Progenitor cell of endocrine pancreas (in vitro differentiated cells): Measurements from ENCODE around the gene TMEM176B. TPM values are rescaled to one million over a fixed set of nuclear protein-coding genes. Genes with fewer than 3 reads are reported as not detected.

Experiments
- DNase-seq: peaks from one replicate; pipeline ENCODE4 v3.0.0; 2021; ENCODE audit warnings: low spot score; ENCODE audit not compliant: unreplicated experiment
- H3K27ac Mint-ChIP-seq: 2 replicates; pipeline ENCODE4 v1.8.0; 2021; ENCODE audit warnings: mild to moderate bottlenecking, moderate library complexity, mixed read lengths
- H3K27me3 Mint-ChIP-seq: 2 replicates; pipeline ENCODE4 v1.8.0; 2021; ENCODE audit warnings: mixed read lengths
- H3K36me3 Mint-ChIP-seq: 2 replicates; pipeline ENCODE4 v1.8.0; 2022; ENCODE audit warnings: mixed read lengths; ENCODE audit not compliant: insufficient read depth
- H3K4me1 Mint-ChIP-seq: 2 replicates; pipeline ENCODE4 v1.8.0; 2021; ENCODE audit warnings: low read depth, mixed read lengths
- H3K4me3 Mint-ChIP-seq: 2 replicates; pipeline ENCODE4 v1.8.0; 2021; ENCODE audit warnings: low read depth, mild to moderate bottlenecking, moderate library complexity, mixed read lengths
- H3K9me3 Mint-ChIP-seq: 2 replicates; pipeline ENCODE4 v1.8.0; 2021; ENCODE audit warnings: low read depth, mixed read lengths
- total RNA-seq: library from RNA; stranded (reverse); gene quantifications from 2 replicates; pipeline ENCODE4 v1.2.1, GENCODE V29; 2021
- TF ChIP-seq, protein P1 (sequence below): fragments of 200-600 bp; sonication (generic); IDR thresholded peaks from one replicate; pipeline ENCODE4 v1.5.0; 2021; ENCODE audit warnings: antibody characterized with exemption, mild to moderate bottlenecking; ENCODE audit not compliant: unreplicated experiment

The TMEM176B gene
- total RNA-seq, 1 donor from 2014 or later: 8.9 TPM

DNA sequence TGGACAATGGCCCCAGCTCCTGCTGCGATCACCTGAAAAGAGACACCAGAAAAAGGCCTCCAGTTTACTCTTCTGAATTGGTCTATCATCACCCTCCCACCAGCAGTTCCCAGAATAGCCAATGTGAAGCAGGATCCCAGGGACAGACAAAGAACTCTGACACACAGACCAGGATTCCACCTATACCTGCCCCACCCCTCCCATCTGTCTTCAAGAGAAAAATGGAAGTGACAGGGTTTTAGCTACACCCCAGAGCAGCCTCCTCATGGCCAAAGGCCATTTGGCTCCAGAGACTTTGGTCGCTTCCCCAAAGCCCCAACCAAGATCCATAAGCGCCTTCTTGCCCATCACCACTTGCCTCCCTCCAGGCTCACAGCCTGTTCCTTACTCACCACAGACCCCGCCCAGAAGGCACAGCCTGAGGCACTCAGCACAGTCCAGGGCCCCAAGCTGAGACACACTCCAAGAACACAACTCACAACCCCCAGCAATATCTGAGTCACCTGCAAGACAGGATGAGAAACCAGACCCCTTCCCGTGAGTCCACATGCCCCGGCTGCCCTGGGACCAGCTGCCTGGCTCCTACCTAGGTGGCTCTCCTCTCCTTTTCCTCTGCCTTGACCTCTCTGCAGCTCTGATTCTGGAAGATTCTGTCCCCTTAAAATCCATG, 6.5 kb downstream of the TMEM176B start:
- peaks cover 16% of the 10 kb centered on the region for H3K27me3 Mint-ChIP-seq
- TF ChIP-seq, protein P1, sequence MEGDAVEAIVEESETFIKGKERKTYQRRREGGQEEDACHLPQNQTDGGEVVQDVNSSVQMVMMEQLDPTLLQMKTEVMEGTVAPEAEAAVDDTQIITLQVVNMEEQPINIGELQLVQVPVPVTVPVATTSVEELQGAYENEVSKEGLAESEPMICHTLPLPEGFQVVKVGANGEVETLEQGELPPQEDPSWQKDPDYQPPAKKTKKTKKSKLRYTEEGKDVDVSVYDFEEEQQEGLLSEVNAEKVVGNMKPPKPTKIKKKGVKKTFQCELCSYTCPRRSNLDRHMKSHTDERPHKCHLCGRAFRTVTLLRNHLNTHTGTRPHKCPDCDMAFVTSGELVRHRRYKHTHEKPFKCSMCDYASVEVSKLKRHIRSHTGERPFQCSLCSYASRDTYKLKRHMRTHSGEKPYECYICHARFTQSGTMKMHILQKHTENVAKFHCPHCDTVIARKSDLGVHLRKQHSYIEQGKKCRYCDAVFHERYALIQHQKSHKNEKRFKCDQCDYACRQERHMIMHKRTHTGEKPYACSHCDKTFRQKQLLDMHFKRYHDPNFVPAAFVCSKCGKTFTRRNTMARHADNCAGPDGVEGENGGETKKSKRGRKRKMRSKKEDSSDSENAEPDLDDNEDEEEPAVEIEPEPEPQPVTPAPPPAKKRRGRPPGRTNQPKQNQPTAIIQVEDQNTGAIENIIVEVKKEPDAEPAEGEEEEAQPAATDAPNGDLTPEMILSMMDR: no peak
- DNase-seq: no peak
- no peaks in the 10 kb centered on the region for H3K4me1 Mint-ChIP-seq
- H3K36me3 Mint-ChIP-seq: no peaks in the 10 kb centered on the region
- H3K4me3 Mint-ChIP-seq: no peak overlapping the region
- H3K27ac Mint-ChIP-seq: no peak overlapping the region
- H3K9me3 Mint-ChIP-seq: peaks cover 1% of the 10 kb centered on the region

DNA sequence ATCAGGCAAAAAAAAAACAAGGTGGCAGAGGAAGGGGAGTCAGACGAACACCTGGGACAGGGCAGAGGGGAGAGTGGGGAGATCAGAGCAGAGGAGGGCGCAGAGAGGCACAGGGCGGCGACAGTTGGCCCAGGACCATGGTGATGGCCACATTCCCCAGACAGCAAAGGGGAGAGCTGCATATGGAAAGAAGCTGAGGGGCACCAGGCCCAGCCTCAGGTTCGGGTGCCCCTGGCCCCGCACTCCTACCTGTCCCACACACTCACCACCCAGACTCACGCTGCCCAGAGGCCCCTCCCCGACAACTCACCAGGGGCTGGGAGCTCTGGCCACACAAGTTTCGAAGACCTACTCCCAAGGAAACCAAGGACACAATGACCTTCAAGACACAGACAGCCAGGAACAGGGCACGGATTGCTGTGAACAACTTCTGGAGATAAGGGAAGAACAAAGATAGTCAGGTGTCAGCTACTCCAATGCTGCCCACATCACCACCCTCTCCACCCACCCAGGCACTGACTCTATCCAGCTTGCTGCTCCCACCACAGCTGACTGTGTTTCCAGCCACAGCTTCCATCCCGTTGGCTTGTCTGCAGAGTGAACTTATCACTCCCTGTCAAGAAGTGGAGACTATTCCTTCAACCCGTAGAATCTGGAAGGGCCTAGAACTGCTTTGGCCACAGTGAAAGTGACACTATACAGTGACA, 8.3 kb downstream of the TMEM176B start:
- H3K27me3 Mint-ChIP-seq: peaks cover 5% of the 10 kb centered on the region
- no peak for DNase-seq
- TF ChIP-seq, protein P1: no peak
- H3K27ac Mint-ChIP-seq: no peak overlapping the region
- H3K4me3 Mint-ChIP-seq: no peak overlapping the region
- H3K9me3 Mint-ChIP-seq: no peaks in the 10 kb centered on the region
- no peaks in the 10 kb centered on the region for H3K36me3 Mint-ChIP-seq
- H3K4me1 Mint-ChIP-seq: peaks cover 2% of the 10 kb centered on the region

DNA sequence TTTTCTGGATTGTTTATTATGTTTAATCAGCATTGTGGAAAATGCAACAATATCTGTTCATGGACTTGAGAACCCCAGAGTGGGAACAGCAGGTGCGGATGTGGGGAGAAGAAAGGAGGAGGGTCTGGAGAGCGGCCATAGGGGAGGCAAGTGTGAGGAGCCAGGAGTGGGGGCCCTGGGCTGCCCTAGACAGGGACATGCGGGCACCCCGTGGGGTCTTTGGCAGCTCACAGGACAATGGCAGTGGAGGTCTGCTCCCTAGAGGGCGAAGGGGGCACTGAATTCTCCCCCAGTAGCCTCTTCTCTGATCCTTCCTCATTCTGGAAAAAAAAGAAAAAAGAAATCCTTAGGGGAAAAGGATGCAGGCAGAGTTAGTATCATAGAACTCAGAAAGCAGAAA, 8.9 kb downstream of the TMEM176B start:
- Mint-ChIP-seq H3K4me1 (peaks cover 2% of the 10 kb centered on the region), H3K4me3 (no peak overlapping the region), H3K27me3 (peaks cover 5% of the 10 kb centered on the region), H3K27ac (no peak overlapping the region), H3K9me3 (no peaks in the 10 kb centered on the region), H3K36me3 (no peaks in the 10 kb centered on the region)
- DNase-seq: no peak
- TF ChIP-seq, protein P1: no peak

DNA sequence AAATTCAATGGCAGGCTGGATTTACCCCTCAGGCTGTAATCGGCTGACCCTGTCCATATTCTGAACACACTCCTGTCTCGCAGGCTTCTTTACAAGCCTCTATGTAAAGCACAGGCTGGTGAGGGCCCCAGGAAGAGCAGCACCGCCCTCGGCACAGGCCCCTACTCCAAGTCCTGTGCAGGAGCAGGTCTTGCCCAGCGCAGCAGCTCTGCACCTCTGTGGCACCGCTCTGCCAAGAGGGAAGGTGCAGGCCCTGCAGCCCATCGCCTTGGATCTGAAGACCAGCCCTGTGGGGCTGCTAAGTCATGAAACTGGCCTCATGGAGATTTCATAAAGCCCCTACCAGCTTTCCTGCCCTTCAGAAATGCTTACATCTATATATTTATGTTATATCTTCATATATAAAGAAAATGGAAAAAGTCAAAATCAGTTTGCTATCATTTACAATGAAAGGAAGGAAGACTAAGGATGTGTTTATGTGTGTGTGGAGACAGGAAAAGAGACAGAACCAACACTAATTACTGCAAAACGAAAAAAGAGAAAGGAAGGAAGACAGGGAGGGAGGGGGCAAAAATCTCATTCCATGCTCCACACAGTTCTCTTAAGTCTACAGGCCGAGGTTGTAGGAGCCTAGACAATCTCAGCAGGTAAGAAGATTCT, 9.6 kb downstream of the TMEM176B start:
- H3K27ac Mint-ChIP-seq: no peak overlapping the region
- peaks cover 2% of the 10 kb centered on the region for H3K4me1 Mint-ChIP-seq
- H3K27me3 Mint-ChIP-seq: peaks cover 8% of the 10 kb centered on the region
- no peak for DNase-seq
- TF ChIP-seq, protein P1: no peak
- no peak overlapping the region for H3K4me3 Mint-ChIP-seq
- no peaks in the 10 kb centered on the region for H3K36me3 Mint-ChIP-seq
- H3K9me3 Mint-ChIP-seq: no peaks in the 10 kb centered on the region

DNA sequence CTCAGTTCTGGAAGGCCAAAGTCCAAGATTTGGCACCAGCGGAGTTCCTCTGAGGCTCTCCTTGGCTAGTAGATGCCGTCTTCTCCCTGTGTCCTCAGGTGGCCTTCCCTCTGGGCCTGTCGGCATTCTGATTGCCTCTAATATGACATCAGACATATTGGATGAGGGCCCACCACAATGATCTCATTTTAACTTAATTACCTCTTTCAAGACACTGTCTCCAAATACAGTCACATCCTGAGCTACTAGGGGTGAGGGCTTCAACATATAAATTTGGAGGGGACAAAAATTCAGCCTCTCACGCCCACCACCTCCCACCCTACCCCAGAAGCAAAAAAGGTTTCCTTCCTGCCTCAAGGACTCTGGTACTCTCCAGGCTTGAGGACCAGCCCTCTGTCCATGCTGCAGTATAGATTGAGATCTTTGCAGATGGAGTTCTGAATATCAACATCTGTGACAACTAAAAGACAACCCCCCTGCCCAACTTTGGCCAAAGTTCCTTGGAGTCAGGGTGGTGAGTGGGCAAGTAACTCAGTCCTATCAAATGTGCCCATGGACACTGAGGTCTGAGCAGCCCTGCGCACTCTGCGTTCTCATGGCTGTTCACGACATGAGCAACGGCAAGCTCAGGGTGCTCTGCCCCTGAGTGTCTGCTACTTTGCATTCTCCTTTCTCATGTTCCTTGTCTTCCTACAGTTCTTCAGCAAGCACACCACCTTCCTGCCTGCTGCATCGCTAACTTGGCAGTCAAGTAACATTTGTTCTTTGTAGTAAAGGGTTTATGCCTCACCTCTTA, 11.5 kb downstream of the TMEM176B start:
- H3K9me3 Mint-ChIP-seq: no peaks in the 10 kb centered on the region
- H3K4me3 Mint-ChIP-seq: no peak overlapping the region
- H3K36me3 Mint-ChIP-seq: no peaks in the 10 kb centered on the region
- TF ChIP-seq, protein P1: no peak
- peaks cover 6% of the 10 kb centered on the region for H3K4me1 Mint-ChIP-seq
- peaks cover 9% of the 10 kb centered on the region for H3K27me3 Mint-ChIP-seq
- DNase-seq: no peak
- no peak overlapping the region for H3K27ac Mint-ChIP-seq
